Sigmoid colon (tissue), 4 donors: ENCODE results near the gene SPATA33.

ENCODE experiments used
- EP300 ChIP-seq, 4 donors: sonication (generic); formaldehyde crosslinking; IDR thresholded peaks; one replicate each; pipeline ENCODE4 v1.6.1; 2017; ENCODE audit warnings: antibody characterized with exemption in 4 of 4
- POLR2A ChIP-seq, 2 donors: fragments of 450-650 bp; IDR thresholded peaks; one replicate each; pipeline ENCODE4 v1.6.1; 2016; ENCODE audit warnings: antibody characterized with exemption in 2 of 2, mild to moderate bottlenecking in 2 of 2, moderate library complexity in 2 of 2
- POLR2AphosphoS5 ChIP-seq, 4 donors: sonication (generic); formaldehyde crosslinking; IDR thresholded peaks; one replicate each; pipeline ENCODE4 v1.6.1; 2017; ENCODE audit warnings: antibody characterized with exemption in 4 of 4
- TF ChIP-seq, protein P1 (sequence below), 4 experiments: fragments of 450-650 bp in 3 of 4; fragments of 200-600 bp in 1 of 4; IDR thresholded peaks; one replicate each; pipeline ENCODE4 v1.5.1; 2016 to 2019; ENCODE audit warnings: antibody characterized with exemption in 4 of 4, mild to moderate bottlenecking in 3 of 4, moderate library complexity in 2 of 4

DNA sequence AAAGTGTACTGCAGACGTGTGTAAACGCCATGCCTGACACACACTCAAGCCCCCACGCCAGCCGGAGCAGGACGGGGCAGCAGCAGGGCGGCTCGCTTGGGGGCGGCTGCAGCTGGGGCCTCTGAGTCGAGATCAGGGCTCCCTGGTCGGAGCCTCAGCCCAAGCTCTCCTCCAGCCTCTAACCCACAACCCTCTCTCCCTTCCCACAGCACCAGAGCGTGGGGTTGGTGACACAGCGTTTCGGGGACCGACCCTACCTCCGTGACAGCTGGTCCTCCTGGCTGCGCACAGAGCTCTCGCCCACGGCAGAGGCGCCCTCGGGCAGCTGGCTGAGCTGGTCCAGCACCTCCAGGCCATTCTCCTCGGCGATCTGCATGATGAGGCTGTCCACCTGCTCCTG is 11.4 kb upstream of the SPATA33 start:
- TF ChIP-seq, protein P1, sequence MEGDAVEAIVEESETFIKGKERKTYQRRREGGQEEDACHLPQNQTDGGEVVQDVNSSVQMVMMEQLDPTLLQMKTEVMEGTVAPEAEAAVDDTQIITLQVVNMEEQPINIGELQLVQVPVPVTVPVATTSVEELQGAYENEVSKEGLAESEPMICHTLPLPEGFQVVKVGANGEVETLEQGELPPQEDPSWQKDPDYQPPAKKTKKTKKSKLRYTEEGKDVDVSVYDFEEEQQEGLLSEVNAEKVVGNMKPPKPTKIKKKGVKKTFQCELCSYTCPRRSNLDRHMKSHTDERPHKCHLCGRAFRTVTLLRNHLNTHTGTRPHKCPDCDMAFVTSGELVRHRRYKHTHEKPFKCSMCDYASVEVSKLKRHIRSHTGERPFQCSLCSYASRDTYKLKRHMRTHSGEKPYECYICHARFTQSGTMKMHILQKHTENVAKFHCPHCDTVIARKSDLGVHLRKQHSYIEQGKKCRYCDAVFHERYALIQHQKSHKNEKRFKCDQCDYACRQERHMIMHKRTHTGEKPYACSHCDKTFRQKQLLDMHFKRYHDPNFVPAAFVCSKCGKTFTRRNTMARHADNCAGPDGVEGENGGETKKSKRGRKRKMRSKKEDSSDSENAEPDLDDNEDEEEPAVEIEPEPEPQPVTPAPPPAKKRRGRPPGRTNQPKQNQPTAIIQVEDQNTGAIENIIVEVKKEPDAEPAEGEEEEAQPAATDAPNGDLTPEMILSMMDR (IDR thresholded peaks at IDR 0.05): no peak
- TF ChIP-seq POLR2A (IDR thresholded peaks at IDR 0.05) (no peak), POLR2AphosphoS5 (IDR thresholded peaks at IDR 0.05) (no peak), EP300 (IDR thresholded peaks at IDR 0.05) (no peak)
